Glutamatergic neuron (in vitro differentiated cells): ENCODE results near the gene DGUOK. TPM values are rescaled to one million over a fixed set of nuclear protein-coding genes. Genes with fewer than 3 reads are reported as not detected.

Experiments
- DNase-seq: peaks from one replicate; pipeline ENCODE4 v3.0.0; 2022
- H3K27ac Mint-ChIP-seq: one replicate; pipeline ENCODE4 v1.8.0; 2020; ENCODE audit warnings: mild to moderate bottlenecking, mixed read lengths, inconsistent platforms; ENCODE audit not compliant: unreplicated experiment
- H3K27me3 Mint-ChIP-seq: one replicate; pipeline ENCODE4 v1.8.0; 2020; ENCODE audit warnings: mild to moderate bottlenecking, moderate library complexity, mixed read lengths, inconsistent platforms; ENCODE audit not compliant: unreplicated experiment
- H3K36me3 Mint-ChIP-seq: one replicate; pipeline ENCODE4 v1.8.0; 2020; ENCODE audit warnings: mild to moderate bottlenecking, mixed read lengths, inconsistent platforms; ENCODE audit not compliant: unreplicated experiment
- H3K4me1 Mint-ChIP-seq: one replicate; pipeline ENCODE4 v1.8.0; 2020; ENCODE audit warnings: mild to moderate bottlenecking, low read depth, mixed read lengths, inconsistent platforms; ENCODE audit not compliant: unreplicated experiment
- H3K4me3 Mint-ChIP-seq: one replicate; pipeline ENCODE4 v1.8.0; 2020; ENCODE audit warnings: mild to moderate bottlenecking, mixed read lengths, inconsistent platforms; ENCODE audit not compliant: unreplicated experiment
- H3K9me3 Mint-ChIP-seq: one replicate; pipeline ENCODE4 v1.8.0; 2020; ENCODE audit warnings: mild to moderate bottlenecking, moderate library complexity, mixed read lengths, inconsistent platforms; ENCODE audit not compliant: unreplicated experiment
- CTCF ChIP-seq: fragments of 200-600 bp; sonication (generic); IDR thresholded peaks from one replicate; pipeline ENCODE4 v1.5.0; 2021; ENCODE audit not compliant: partially characterized antibody, unreplicated experiment
- total RNA-seq: library from RNA; stranded (reverse); fragmentation: NEBNext Ultra II Directional; extraction: Animal tissue kit (Norgen Biotek cat#: 25700); gene quantifications from one replicate; pipeline ENCODE4 v1.2.1, GENCODE V29; 2021; ENCODE audit not compliant: unreplicated experiment

The DGUOK gene
- total RNA-seq, 1 donor from 2014 or later = 96.8 TPM

DNA sequence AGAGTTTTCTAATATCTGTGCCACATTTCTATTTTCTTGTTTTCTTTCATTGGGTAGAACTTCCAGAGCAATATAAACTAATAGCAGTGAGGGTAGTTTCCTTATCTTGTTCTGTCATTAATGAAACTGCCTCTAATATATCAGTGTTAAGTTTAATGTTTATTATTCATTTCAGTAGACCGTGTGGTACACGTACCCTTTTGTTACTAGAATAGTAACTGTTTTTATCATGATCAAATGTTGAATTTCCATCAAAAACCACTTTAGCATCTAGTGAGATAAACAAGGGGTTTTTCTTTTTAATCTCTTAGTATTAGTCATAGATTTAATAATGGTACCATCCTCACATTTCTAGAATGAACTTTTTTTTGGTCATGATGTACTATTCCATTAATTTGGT, 16.0 kb downstream of the DGUOK start:
- H3K4me1 Mint-ChIP-seq = no peaks in the 10 kb centered on the region
- H3K27me3 Mint-ChIP-seq = no peaks in the 10 kb centered on the region
- DNase-seq = no peak
- H3K27ac Mint-ChIP-seq = no peak overlapping the region
- no peak overlapping the region for H3K4me3 Mint-ChIP-seq
- no peaks in the 10 kb centered on the region for H3K36me3 Mint-ChIP-seq
- H3K9me3 Mint-ChIP-seq = no peaks in the 10 kb centered on the region
- no peak for TF ChIP-seq CTCF

DNA sequence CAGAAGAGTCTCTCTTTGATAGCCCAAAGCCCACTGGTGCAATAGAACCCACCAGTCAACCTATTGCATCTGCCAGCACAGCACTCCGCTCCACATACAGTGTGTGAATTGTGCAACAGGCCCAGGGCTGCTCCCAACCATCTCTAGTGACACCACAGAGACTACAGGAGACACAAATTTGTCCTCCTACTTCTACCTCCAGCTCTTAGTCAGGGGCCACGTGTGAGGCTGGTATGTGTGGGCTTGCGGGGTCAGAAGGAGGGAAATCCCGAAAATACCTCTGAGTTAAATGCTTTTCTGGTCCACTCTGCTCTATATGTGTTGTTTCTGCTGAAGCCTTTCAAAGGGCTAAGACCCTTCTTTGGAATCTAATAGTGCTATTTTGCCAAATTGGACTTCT, 18.0 kb downstream of the DGUOK start:
- no peak for DNase-seq
- Mint-ChIP-seq H3K27me3 (no peaks in the 10 kb centered on the region), H3K9me3 (no peaks in the 10 kb centered on the region), H3K27ac (no peak overlapping the region), H3K4me1 (no peaks in the 10 kb centered on the region), H3K36me3 (no peaks in the 10 kb centered on the region), H3K4me3 (no peak overlapping the region)
- no peak for TF ChIP-seq CTCF

DNA sequence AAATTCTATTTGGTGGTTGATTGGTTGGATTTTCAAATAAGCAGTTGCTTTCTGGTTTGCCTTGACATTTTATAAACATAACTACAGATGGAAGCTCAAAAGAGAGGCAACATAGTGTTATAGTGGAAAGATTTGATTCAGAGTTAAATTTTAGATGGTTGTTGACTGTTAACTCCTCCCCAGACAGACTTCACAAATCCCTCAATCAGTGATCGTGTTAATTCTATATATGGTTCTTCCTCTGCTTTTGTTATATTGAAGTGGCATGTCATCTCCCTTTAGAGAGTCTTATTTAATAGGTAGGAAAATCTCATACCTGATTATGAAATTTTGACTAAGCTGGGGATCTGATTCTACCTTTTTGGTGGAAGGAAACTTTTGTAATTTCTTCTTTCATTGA, 19.5 kb downstream of the DGUOK start:
- Mint-ChIP-seq H3K27ac (peak overlapping the region; percentile 41), H3K9me3 (no peaks in the 10 kb centered on the region), H3K4me3 (no peak overlapping the region), H3K36me3 (no peaks in the 10 kb centered on the region), H3K27me3 (peaks cover 1% of the 10 kb centered on the region), H3K4me1 (peaks cover 3% of the 10 kb centered on the region)
- TF ChIP-seq CTCF = no peak
- DNase-seq = no peak

GRCh38 chr2:73946666-73947065, 20.0 kb downstream of the DGUOK start:
- no peak for TF ChIP-seq CTCF
- no peak overlapping the region for H3K4me3 Mint-ChIP-seq
- peaks cover 3% of the 10 kb centered on the region for H3K4me1 Mint-ChIP-seq
- no peaks in the 10 kb centered on the region for H3K9me3 Mint-ChIP-seq
- H3K27me3 Mint-ChIP-seq = peaks cover 1% of the 10 kb centered on the region
- DNase-seq = no peak
- no peak overlapping the region for H3K27ac Mint-ChIP-seq
- peaks cover 4% of the 10 kb centered on the region for H3K36me3 Mint-ChIP-seq

DNA sequence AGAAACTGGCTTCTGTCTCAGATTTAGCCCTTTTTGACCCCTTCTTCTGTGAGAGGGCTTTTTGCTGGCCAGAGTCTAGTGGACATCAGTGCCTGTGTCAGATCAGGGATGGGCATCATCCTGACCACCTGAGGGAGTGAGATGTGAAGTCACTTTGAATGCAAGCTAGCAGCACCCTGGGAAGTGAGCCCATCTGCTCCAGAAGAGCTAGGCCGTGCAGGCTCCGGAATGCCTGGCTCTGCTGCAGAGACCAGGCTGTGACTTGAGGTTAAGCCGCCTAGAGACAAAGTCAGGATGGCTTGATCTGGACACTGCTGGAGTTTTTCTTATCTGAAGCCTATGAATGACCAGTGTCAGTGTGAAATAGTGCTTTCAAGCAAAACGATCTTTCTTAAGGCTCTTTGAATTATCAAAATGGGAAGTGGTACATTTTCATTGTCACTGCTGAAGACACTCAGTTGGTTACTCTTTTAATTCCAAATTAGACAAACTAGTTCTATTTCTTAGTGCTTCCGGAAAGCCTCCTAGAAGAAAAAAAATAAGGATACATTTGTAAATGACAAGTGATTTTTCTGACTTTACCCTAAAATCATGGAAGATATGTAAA, 20.8 kb downstream of the DGUOK start:
- Mint-ChIP-seq H3K27me3 (peaks cover 1% of the 10 kb centered on the region), H3K27ac (no peak overlapping the region), H3K9me3 (no peaks in the 10 kb centered on the region), H3K36me3 (peaks cover 13% of the 10 kb centered on the region), H3K4me1 (peaks cover 3% of the 10 kb centered on the region), H3K4me3 (no peak overlapping the region)
- no peak for TF ChIP-seq CTCF
- no peak for DNase-seq
